GM23338 (cell line): Measurements from ENCODE around the gene AMZ1.

Source experiments
- CREB1 ChIP-seq: fragments of 250-450 bp; sonication (Bioruptor Pico); IDR thresholded peaks from 2 replicates; pipeline ENCODE4 v1.5.0; 2020; ENCODE audit warnings: low read depth, mild to moderate bottlenecking, moderate library complexity
- EZH2 ChIP-seq: fragments of 200-600 bp; sonication (generic); IDR thresholded peaks from one replicate; pipeline ENCODE4 v1.8.0; 2017; ENCODE audit warnings: antibody characterized with exemption, mild to moderate bottlenecking, low read depth; ENCODE audit not compliant: unreplicated experiment
- JUNB ChIP-seq: IDR thresholded peaks from one replicate; pipeline ENCODE4 v1.6.1; 2016; ENCODE audit warnings: antibody characterized with exemption; ENCODE audit not compliant: unreplicated experiment
- TF ChIP-seq, protein P1 (sequence below), 2 experiments: fragments of 200-600 bp in 1 of 2; sonication (generic) in 1 of 2; conservative IDR thresholded peaks; 2 replicates each; pipeline versions ENCODE4 v1.5.1 to v1.6.1; 2016 to 2017; ENCODE audit warnings: antibody characterized with exemption in 2 of 2, low read depth in 2 of 2, mild to moderate bottlenecking in 2 of 2, moderate library complexity in 1 of 2

GRCh38 chr7:2735744-2736143, 47.7 kb downstream of the AMZ1 start:
- no peak for TF ChIP-seq JUNB
- TF ChIP-seq EZH2: no peak
- TF ChIP-seq, protein P1, sequence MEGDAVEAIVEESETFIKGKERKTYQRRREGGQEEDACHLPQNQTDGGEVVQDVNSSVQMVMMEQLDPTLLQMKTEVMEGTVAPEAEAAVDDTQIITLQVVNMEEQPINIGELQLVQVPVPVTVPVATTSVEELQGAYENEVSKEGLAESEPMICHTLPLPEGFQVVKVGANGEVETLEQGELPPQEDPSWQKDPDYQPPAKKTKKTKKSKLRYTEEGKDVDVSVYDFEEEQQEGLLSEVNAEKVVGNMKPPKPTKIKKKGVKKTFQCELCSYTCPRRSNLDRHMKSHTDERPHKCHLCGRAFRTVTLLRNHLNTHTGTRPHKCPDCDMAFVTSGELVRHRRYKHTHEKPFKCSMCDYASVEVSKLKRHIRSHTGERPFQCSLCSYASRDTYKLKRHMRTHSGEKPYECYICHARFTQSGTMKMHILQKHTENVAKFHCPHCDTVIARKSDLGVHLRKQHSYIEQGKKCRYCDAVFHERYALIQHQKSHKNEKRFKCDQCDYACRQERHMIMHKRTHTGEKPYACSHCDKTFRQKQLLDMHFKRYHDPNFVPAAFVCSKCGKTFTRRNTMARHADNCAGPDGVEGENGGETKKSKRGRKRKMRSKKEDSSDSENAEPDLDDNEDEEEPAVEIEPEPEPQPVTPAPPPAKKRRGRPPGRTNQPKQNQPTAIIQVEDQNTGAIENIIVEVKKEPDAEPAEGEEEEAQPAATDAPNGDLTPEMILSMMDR (conservative IDR thresholded peaks at IDR 0.05; ENCODE audit: low read depth in 2 of 2): no peak
- TF ChIP-seq CREB1 (CRISPR knock-in tag): no peak
